GM12878 (cell line): ENCODE results near the gene MTMR4. TPM values are rescaled to one million over a fixed set of nuclear protein-coding genes. Genes with fewer than 3 reads are reported as not detected.

Experiments
- ATAC-seq: fragments of 200-7000 bp; cut with Tn5 transposase; 3 replicates; pipeline ENCODE4 v1.9.1; 2020; ENCODE audit warnings: mild to moderate bottlenecking, moderate library complexity
- BruUV-seq: library from RNA; stranded (reverse); fragments of 400-500 nt; replicated peaks from 2 replicates; lab custom pipeline; 2021; lab: Mats Ljungman, UMichigan
- CTCF ChIA-PET: fragments of 300-600 bp; sonication (Branson Sonifier 250); formaldehyde crosslinking; extraction: SDS; loops from one replicate; lab custom pipeline; 2021; ENCODE audit warnings: inconsistent platforms; lab: Yijun Ruan, JAX
- POLR2A ChIA-PET: fragments of 350-600 bp; formaldehyde crosslinking; extraction: SDS; loops from one replicate; lab custom pipeline; 2021; ENCODE audit warnings: inconsistent platforms; lab: Charles Lee
- RAD21 ChIA-PET: fragments of 300-600 bp; sonication (Branson Sonifier 250); formaldehyde crosslinking; loops from one replicate; lab custom pipeline; 2023; ENCODE audit warnings: antibody characterized with exemption; ENCODE audit not compliant: unreplicated experiment; lab: Charles Lee
- SMC1A ChIA-PET: fragments of 300-600 bp; sonication (Branson Sonifier 250); formaldehyde crosslinking; loops from one replicate; lab custom pipeline; 2023; ENCODE audit not compliant: unreplicated experiment, uncharacterized antibody; lab: Charles Lee
- DNase-seq: peaks from one replicate; pipeline ENCODE4 v3.0.0-alpha.2; 2011; ENCODE audit warnings: low read depth, low spot score
- FAIRE-seq: peaks from 3 replicates; lab custom pipeline; 2011; peaks lifted over from hg19 to GRCh38; lab: Jason Lieb, UNC
- H2AFZ ChIP-seq: 2 replicates; pipeline ENCODE4 v1.6.0; 2011; ENCODE audit warnings: low read depth, low read length, control low read depth; ENCODE audit not compliant: control insufficient read depth
- H3K27ac ChIP-seq: 2 replicates; pipeline ENCODE4 v1.5.1; 2011; ENCODE audit warnings: control low read depth; ENCODE audit not compliant: control insufficient read depth, insufficient read depth
- H3K27me3 ChIP-seq, 2 experiments: replicated peaks in 1 of 2; 2 replicates each; pipeline versions ENCODE4 v1.6.0 to v1.6.1; 2011; ENCODE audit warnings: low read length in 1 of 2; ENCODE audit not compliant: control insufficient read depth in 2 of 2, insufficient read depth in 2 of 2
- H3K36me3 ChIP-seq, 2 experiments: 2 replicates each; pipeline ENCODE4 v1.5.1; 2011; ENCODE audit warnings: low read length in 1 of 2; ENCODE audit not compliant: control insufficient read depth in 2 of 2, insufficient read depth in 2 of 2
- H3K4me1 ChIP-seq: 2 replicates; pipeline ENCODE4 v1.6.1; 2011; ENCODE audit warnings: mild to moderate bottlenecking, low read length, moderate library complexity, mixed read lengths; ENCODE audit not compliant: control insufficient read depth, insufficient read depth
- H3K4me2 ChIP-seq: 2 replicates; pipeline ENCODE4 v1.6.0; 2011; ENCODE audit warnings: control low read depth; ENCODE audit not compliant: control insufficient read depth, insufficient read depth
- H3K4me3 ChIP-seq: fragments of 200-600 bp; sonication (generic); 2 replicates; pipeline ENCODE4 v1.5.1; 2016
- H3K79me2 ChIP-seq: 2 replicates; pipeline ENCODE4 v1.6.0; 2011; ENCODE audit warnings: low read length; ENCODE audit not compliant: control insufficient read depth, insufficient read depth
- H3K9ac ChIP-seq: 2 replicates; pipeline ENCODE4 v1.8.0; 2011; ENCODE audit warnings: low read length, control low read depth, mixed read lengths; ENCODE audit not compliant: control insufficient read depth, insufficient read depth
- H3K9me3 ChIP-seq: replicated peaks from 3 replicates; pipeline ENCODE4 v1.5.1; 2011; ENCODE audit warnings: mild to moderate bottlenecking, low read length; ENCODE audit not compliant: control insufficient read depth, insufficient read depth
- H4K20me1 ChIP-seq: 2 replicates; pipeline ENCODE4 v1.6.0; 2011; ENCODE audit not compliant: control insufficient read depth, insufficient read depth
- BCL11A ChIP-seq: IDR thresholded peaks from 2 replicates; pipeline ENCODE4 v1.6.1; 2011; ENCODE audit warnings: low read depth, low read length
- BHLHE40 ChIP-seq, 2 experiments: fragments of 450-650 bp in 1 of 2; IDR thresholded peaks; 2 replicates each; pipeline ENCODE4 v1.6.1; 2011 to 2017; ENCODE audit warnings: low read depth in 2 of 2, borderline replicate concordance in 1 of 2, improper control_type of control experiment in 1 of 2, low read length in 1 of 2, mild to moderate bottlenecking in 1 of 2
- CREB1 ChIP-seq: IDR thresholded peaks from 2 replicates; pipeline ENCODE4 v1.6.1; 2012; ENCODE audit warnings: low read depth, mild to moderate bottlenecking, inconsistent platforms
- CREM ChIP-seq: IDR thresholded peaks from 2 replicates; pipeline ENCODE4 v1.6.1; 2014; ENCODE audit warnings: antibody characterized with exemption, low read depth
- IKZF2 ChIP-seq, 2 experiments: fragments of 450-650 bp; IDR thresholded peaks; 2 replicates each; pipeline ENCODE4 v1.6.1; 2017; ENCODE audit warnings: mild to moderate bottlenecking in 2 of 2, moderate library complexity in 2 of 2
- IRF4 ChIP-seq: IDR thresholded peaks from 2 replicates; pipeline ENCODE4 v1.6.1; 2011; ENCODE audit warnings: low read depth, low read length
- MEF2A ChIP-seq: IDR thresholded peaks from 2 replicates; pipeline ENCODE4 v1.6.1; 2011; ENCODE audit warnings: low read depth, mild to moderate bottlenecking, low read length, moderate library complexity; ENCODE audit not compliant: insufficient read depth
- MLLT1 ChIP-seq: fragments of 450-650 bp; IDR thresholded peaks from 2 replicates; pipeline ENCODE4 v1.6.1; 2016; ENCODE audit warnings: mild to moderate bottlenecking
- MTA2 ChIP-seq: fragments of 450-650 bp; IDR thresholded peaks from 2 replicates; pipeline ENCODE4 v1.6.1; 2016; ENCODE audit warnings: low read depth, mild to moderate bottlenecking, moderate library complexity
- MTA3 ChIP-seq: IDR thresholded peaks from 2 replicates; pipeline ENCODE4 v1.6.1; 2012; ENCODE audit warnings: low read length, inconsistent platforms, borderline replicate concordance
- PAX5 ChIP-seq: IDR thresholded peaks from 2 replicates; pipeline ENCODE4 v1.6.1; 2011; ENCODE audit warnings: low read depth, low read length, borderline replicate concordance
- POLR2A ChIP-seq: IDR thresholded peaks from 2 replicates; pipeline ENCODE4 v1.6.1; 2011; ENCODE audit warnings: low read depth, mild to moderate bottlenecking, low read length
- RELA ChIP-seq: fragments of 450-650 bp; IDR thresholded peaks from 2 replicates; pipeline ENCODE4 v1.8.0; 2014; ENCODE audit warnings: borderline replicate concordance; ENCODE audit not compliant: partially characterized antibody
- RELB ChIP-seq: fragments of 450-650 bp; IDR thresholded peaks from 2 replicates; pipeline ENCODE4 v1.6.1; 2017; ENCODE audit warnings: low read depth, mild to moderate bottlenecking, moderate library complexity
- RUNX3 ChIP-seq: IDR thresholded peaks from 2 replicates; pipeline ENCODE4 v1.6.1; 2012; ENCODE audit warnings: low read length, inconsistent platforms
- WGBS: methylation state at CpG from one replicate; pipeline ENCODE4 v1.1.6; 2016; ENCODE audit warnings: low lambda C conversion rate; ENCODE audit not compliant: insufficient replicate concordance, insufficient coverage; ENCODE audit errors: missing lambda C conversion rate; 5-methylcytosine and 5-hydroxymethylcytosine counted together
- in situ Hi-C: fragments of 300-500 bp; cut with MboI; formaldehyde crosslinking; loops from 9 replicates; pipeline ENCODE4 v1.14.3; 2018; ENCODE audit warnings: mixed read lengths
- intact Hi-C: fragments of 100-400 bp; cut with micrococcal nuclease; formaldehyde crosslinking; loops from one replicate; pipeline ENCODE4 v1.14.2; 2022; ENCODE audit not compliant: unreplicated experiment
- polyA plus RNA-seq, 11 experiments: library from polyadenylated mRNA; depleted of rRNA in 4 of 11; unstranded in 6 of 11; stranded (reverse) in 5 of 11; fragments of >200 nt; fragmentation: Nextera tagmentation in 4 of 11; fragmentation: Illumina TruSeq in 1 of 11; extraction: Ambion mirVana in 4 of 11; extraction: Trizol in 1 of 11; gene quantifications; 1 replicate in 1 of 11; 2 replicates in 10 of 11; pipeline versions ENCODE4 v1.2.1 to v1.2.3, GENCODE V29; 2011 to 2016; ENCODE audit warnings: inconsistent platforms in 2 of 11, missing spikeins in 2 of 11, low read depth in 1 of 11
- total RNA-seq, 4 experiments: library from RNA; depleted of rRNA in 3 of 4; stranded (reverse); fragments of >200 nt in 3 of 4; fragmentation: Illumina TruSeq in 1 of 4; extraction: Trizol in 1 of 4; gene quantifications; 2 replicates each; pipeline versions ENCODE4 v1.2.1 to v1.2.3, GENCODE V29; 2013 to 2021
- TF ChIP-seq, protein P1 (sequence below): IDR thresholded peaks from 2 replicates; pipeline ENCODE4 v1.6.1; 2011; ENCODE audit warnings: low read depth, mild to moderate bottlenecking, low read length, moderate library complexity, borderline replicate concordance; ENCODE audit errors: extremely low read depth
- TF ChIP-seq, protein P2 (sequence below), 3 experiments: IDR thresholded peaks in 2 of 3; conservative IDR thresholded peaks in 1 of 3; 2 replicates each; pipeline ENCODE4 v1.5.1; 2011; ENCODE audit warnings: low read depth in 3 of 3, low read length in 3 of 3, mild to moderate bottlenecking in 3 of 3, control low read depth in 2 of 3, moderate library complexity in 2 of 3, inconsistent platforms in 1 of 3, mixed read lengths in 1 of 3; ENCODE audit not compliant: control insufficient read depth in 2 of 3, insufficient read depth in 1 of 3; ENCODE audit errors: extremely low read depth in 1 of 3

MTMR4 gene
- total and polyA plus RNA-seq, 10 of the 15 experiments (the other 5 are each of a cell fraction or from before 2014, with no cell fraction given): 12.8 to 127 (median 53.2) TPM

DNA sequence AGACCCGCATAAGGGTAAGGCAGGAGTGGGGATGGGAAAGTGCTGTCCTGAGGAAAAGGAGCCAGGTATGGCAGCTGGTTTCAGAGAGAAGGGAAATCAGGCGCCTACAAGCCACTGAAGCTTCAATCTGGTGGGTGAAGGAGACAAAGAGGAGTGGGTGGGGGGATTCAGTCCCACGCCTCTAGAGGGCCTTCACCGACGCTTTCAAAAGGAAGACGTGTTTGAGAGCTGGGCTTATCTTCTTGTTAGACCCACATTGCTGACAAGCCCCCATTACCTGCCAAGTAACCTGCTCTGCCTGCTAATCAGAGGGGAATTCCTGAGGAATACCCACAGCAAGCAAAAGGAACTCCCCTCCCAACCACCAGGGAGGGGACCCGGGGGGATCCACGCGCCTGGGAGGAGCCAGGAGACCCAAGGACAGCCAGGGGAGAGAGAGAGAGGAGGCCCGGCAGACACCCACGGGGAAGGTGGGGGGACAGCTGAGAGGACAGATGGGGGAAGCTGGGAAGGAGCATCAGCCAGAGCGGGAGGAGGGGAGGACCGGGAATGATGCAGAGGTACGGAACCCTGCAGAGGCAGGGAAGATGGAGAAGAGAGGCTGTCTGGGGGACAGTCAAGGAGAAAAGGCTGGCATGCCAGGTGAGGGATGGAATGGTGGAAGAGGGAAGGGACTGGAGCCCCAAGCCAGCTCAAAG lies 1.0 kb downstream of the MTMR4 start:
- CTCF ChIA-PET: interaction anchor here (1.4 to 2.2 kb wide), 2 partner anchors 8 to 9 kb away, joined by 4 to 15 read pairs; no protein-coding TSS in a partner anchor
- Histone ChIP-seq H3K4me1 (peaks cover 24% of the 10 kb centered on the region), H3K9ac (peak overlapping the region; percentile 79), H3K27ac (peak overlapping the region; percentile 76), H3K27me3 (no peaks in the 10 kb centered on the region), H3K9me3 (no peaks in the 10 kb centered on the region; the same call in 2 of the 3 replicates), H3K4me2 (peak overlapping the region; percentile 75), H3K36me3 (peaks cover 17 to 18% of the 10 kb centered on the region in 2 experiments; a peak in 3 of 4 replicates), H4K20me1 (0 out of 2 replicates have a peak, but pooled peaks cover 2% of the 10 kb centered on the region), H3K4me3 (peak overlapping the region; percentile 98), H2AFZ (no peak overlapping the region), H3K79me2 (peaks cover 46% of the 10 kb centered on the region)
- 2% methylated on average over 10 of the region's 14 CpGs for WGBS
- FAIRE-seq: no peak
- no peak for DNase-seq
- in situ Hi-C loops: no loop called here
- intact Hi-C loops: no loop called here
- SMC1A ChIA-PET: interaction anchor here (1.4 to 4.2 kb wide), 3 partner anchors 10 to 196 kb away, joined by 4 to 22 read pairs (median 4); no protein-coding TSS in a partner anchor
- RAD21 ChIA-PET: interaction anchor here (0.7 to 1.1 kb wide), 3 partner anchors 9 to 196 kb away, joined by 3 to 4 read pairs (median 3); no protein-coding TSS in a partner anchor
- BruUV-seq: no TSS peak
- POLR2A ChIA-PET: interaction anchor here (0.5 to 1.4 kb wide), 5 partner anchors 45 to 925 kb away, joined by 3 to 4 read pairs (median 3); no protein-coding TSS in a partner anchor
- ATAC-seq: no peak
- no peak for TF ChIP-seq IRF4
- TF ChIP-seq CREM: 0 out of 2 replicates have a peak, but pooled peaks have one; percentile 42
- 0 out of 2 replicates have a peak, but pooled peaks have one; percentile 16 for TF ChIP-seq POLR2A
- peak in 1 of 2 experiments; percentile 23; a peak in 2 of 4 replicates for TF ChIP-seq BHLHE40 (IDR thresholded peaks at IDR 0.05; ENCODE audit: borderline replicate concordance in 1 of 2, low read depth in 2 of 2, low read length in 1 of 2)
- TF ChIP-seq, protein P1, sequence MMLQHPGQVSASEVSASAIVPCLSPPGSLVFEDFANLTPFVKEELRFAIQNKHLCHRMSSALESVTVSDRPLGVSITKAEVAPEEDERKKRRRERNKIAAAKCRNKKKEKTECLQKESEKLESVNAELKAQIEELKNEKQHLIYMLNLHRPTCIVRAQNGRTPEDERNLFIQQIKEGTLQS: no peak
- TF ChIP-seq PAX5: peak; percentile 10; the same call in 1 of the 2 replicates
- TF ChIP-seq MTA3: 0 out of 2 replicates have a peak, but pooled peaks have one; percentile 24
- no peak for TF ChIP-seq MEF2A
- TF ChIP-seq MLLT1: no peak; the same call in 1 of the 2 replicates
- peak; percentile 77 for TF ChIP-seq RUNX3
- peak in 1 of 2 experiments; percentile 28; a peak in 1 of 4 replicates for TF ChIP-seq IKZF2 (IDR thresholded peaks at IDR 0.05)
- peak; percentile 47 for TF ChIP-seq CREB1
- 0 out of 2 replicates have a peak, but pooled peaks have one; percentile 18 for TF ChIP-seq BCL11A
- peak; percentile 74; the same call in 1 of the 2 replicates for TF ChIP-seq RELB
- peak; percentile 46; the same call in 1 of the 2 replicates for TF ChIP-seq MTA2
- TF ChIP-seq, protein P2, sequence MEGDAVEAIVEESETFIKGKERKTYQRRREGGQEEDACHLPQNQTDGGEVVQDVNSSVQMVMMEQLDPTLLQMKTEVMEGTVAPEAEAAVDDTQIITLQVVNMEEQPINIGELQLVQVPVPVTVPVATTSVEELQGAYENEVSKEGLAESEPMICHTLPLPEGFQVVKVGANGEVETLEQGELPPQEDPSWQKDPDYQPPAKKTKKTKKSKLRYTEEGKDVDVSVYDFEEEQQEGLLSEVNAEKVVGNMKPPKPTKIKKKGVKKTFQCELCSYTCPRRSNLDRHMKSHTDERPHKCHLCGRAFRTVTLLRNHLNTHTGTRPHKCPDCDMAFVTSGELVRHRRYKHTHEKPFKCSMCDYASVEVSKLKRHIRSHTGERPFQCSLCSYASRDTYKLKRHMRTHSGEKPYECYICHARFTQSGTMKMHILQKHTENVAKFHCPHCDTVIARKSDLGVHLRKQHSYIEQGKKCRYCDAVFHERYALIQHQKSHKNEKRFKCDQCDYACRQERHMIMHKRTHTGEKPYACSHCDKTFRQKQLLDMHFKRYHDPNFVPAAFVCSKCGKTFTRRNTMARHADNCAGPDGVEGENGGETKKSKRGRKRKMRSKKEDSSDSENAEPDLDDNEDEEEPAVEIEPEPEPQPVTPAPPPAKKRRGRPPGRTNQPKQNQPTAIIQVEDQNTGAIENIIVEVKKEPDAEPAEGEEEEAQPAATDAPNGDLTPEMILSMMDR (IDR thresholded peaks at IDR 0.05 in 2 of 3, conservative IDR thresholded peaks at IDR 0.05 in 1 of 3; ENCODE audit: control insufficient read depth in 2 of 3, extremely low read depth in 1 of 3, insufficient read depth in 1 of 3, low read depth in 3 of 3, low read length in 3 of 3): peak; percentile 6 to 14 (median 9); a peak in 1 of 6 replicates
- peak; percentile 92 for TF ChIP-seq RELA
